ENCODE results near the gene POTEB3.
"Not testable (repeated sequence)": the region's sequence is repeated elsewhere in the genome, so short reads cannot be mapped to it uniquely, and the experiment has no call there.

The POTEB3 gene

DNA sequence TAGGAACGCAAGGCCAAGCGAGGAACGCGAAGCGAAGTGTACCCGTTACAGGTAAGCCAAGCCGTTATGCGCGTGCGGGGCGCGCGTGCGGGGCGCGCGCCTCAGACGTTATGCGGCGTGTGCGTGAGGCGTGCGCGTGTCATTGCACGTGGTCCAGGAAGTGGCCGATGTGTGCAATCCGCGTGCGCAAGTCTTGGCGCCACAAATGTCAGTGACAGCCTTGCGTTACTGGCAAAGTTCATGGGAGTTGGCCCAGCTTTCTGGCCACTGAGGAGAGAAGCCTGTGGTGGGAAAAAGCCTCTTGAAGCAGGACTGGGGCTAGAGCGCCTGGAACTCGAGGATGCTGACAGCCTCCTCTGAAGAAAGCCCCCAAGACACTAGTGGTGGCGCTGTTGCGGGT, at the start of gene POTEB3:
Gene POTEB3, minus strand, starts transcription at position 101 of the 400 bp plus-strand sequence. CDS start 488 bp downstream, outside the sequence.
- not testable (repeated sequence) for TF ChIP-seq GATA2, GATA3 (IDR thresholded peaks at IDR 0.05; ENCODE audit: low read depth, low read length)
